Measurements from ENCODE around the gene ASCC1.

DNA sequence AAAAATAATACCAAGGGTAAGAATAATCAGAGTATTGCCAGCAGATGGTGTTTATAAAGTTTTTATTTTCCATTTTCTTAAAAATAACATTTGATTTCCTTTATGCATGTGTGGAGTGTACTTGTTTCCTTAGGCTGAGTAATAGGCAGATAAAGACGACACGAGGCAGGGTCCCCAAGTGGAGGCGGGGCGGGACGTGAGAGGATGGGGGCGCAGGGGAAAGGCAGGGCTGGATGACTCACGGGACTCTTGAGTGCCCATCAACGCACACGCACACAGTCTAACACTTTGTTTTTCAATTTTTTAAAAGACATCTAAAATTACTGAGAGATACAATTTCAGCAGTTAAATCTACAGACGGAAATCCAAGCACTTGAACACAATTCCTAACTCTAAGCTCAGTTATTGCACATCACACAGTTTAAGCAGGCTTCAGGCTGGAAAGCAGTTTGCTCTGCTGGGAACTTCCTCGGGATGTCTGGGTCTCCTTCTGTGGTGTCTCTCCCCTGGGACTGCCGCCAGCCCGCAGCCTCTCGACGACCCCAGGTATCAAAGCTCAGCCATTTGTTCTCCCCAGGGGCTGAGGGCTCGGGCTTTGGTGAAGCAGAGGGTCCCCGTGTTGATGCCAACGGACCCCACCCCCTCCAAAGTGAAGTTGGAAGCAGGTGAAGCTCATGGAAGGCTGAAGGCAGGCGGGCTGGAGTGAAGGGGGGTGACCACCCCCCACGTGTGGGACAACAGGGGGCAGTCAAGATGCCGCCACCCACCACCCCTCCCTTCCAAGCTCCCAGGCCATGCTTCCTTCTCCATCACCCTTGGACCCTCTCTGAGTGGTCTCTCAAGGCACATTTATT, 156.9 kb downstream of the ASCC1 start:
- TF ChIP-seq, protein P1, sequence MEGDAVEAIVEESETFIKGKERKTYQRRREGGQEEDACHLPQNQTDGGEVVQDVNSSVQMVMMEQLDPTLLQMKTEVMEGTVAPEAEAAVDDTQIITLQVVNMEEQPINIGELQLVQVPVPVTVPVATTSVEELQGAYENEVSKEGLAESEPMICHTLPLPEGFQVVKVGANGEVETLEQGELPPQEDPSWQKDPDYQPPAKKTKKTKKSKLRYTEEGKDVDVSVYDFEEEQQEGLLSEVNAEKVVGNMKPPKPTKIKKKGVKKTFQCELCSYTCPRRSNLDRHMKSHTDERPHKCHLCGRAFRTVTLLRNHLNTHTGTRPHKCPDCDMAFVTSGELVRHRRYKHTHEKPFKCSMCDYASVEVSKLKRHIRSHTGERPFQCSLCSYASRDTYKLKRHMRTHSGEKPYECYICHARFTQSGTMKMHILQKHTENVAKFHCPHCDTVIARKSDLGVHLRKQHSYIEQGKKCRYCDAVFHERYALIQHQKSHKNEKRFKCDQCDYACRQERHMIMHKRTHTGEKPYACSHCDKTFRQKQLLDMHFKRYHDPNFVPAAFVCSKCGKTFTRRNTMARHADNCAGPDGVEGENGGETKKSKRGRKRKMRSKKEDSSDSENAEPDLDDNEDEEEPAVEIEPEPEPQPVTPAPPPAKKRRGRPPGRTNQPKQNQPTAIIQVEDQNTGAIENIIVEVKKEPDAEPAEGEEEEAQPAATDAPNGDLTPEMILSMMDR (IDR thresholded peaks at IDR 0.05) = no peak
- TF ChIP-seq POLR2AphosphoS5 (IDR thresholded peaks at IDR 0.05) (no peak), POLR2A (IDR thresholded peaks at IDR 0.05) (no peak), EP300 (IDR thresholded peaks at IDR 0.05) (no peak)

Data from stomach (tissue), 4 donors.